HCT116 (cell line): ENCODE measurements around the gene USP27X. TPM values are rescaled to one million over a fixed set of nuclear protein-coding genes. Genes with fewer than 3 reads are reported as not detected.

Experiments used
- ATAC-seq: fragments of 200-7000 bp; cut with Tn5 transposase; 2 replicates; pipeline ENCODE4 v1.9.1; 2020; ENCODE audit warnings: mild to moderate bottlenecking, moderate library complexity
- BruUV-seq: library from RNA; stranded (reverse); fragments of 400-500 nt; replicated peaks from 2 replicates; lab custom pipeline; 2021; lab: Mats Ljungman, UMichigan
- CTCF ChIA-PET: fragments of 300-600 bp; sonication (Branson Sonifier 250); formaldehyde crosslinking; loops from one replicate; lab custom pipeline; 2021; ENCODE audit warnings: antibody characterized with exemption; lab: Charles Lee
- POLR2A ChIA-PET: fragments of 300-600, 350-600 bp; sonication (Branson Sonifier 250); formaldehyde crosslinking; loops from one replicate; lab custom pipeline; 2021; ENCODE audit warnings: antibody characterized with exemption; lab: Charles Lee
- RAD21 ChIA-PET, 2 experiments: fragments of 300-600 bp; sonication (Branson Sonifier 250); formaldehyde crosslinking; loops; one replicate each; lab custom pipeline; 2023; ENCODE audit warnings: low total read pairs in 2 of 2; ENCODE audit not compliant: uncharacterized antibody in 2 of 2, unreplicated experiment in 2 of 2, low non-redundant PET in 1 of 2; lab: Charles Lee
- DNase-seq: peaks from one replicate; pipeline ENCODE4 v3.0.0-alpha.2; 2010; ENCODE audit warnings: low read depth, low spot score
- H2AFZ ChIP-seq: fragments of 200-600 bp; shearing (Covaris generic), sonication (generic); 2 replicates; pipeline ENCODE4 v1.6.1; 2017; ENCODE audit warnings: low read depth, mixed run types, mixed read lengths, antibody characterized with exemption, low read length; ENCODE audit not compliant: poor library complexity, severe bottlenecking
- H3K27ac ChIP-seq: 2 replicates; pipeline ENCODE4 v1.5.1; 2012; ENCODE audit warnings: low read depth, low read length
- H3K27me3 ChIP-seq: fragments of 200-600 bp; sonication (generic); 2 replicates; pipeline ENCODE4 v1.6.1; 2016; ENCODE audit warnings: mixed run types, low read length, mixed read lengths; ENCODE audit not compliant: insufficient read depth
- H3K36me3 ChIP-seq, 2 experiments: fragments of 200-500 bp in 1 of 2; fragments of 200-600 bp in 1 of 2; sonication (Bioruptor generic) in 1 of 2; sonication (generic) in 1 of 2; 2 replicates each; pipeline versions ENCODE4 v1.5.1 to v1.6.1; 2014 to 2016; ENCODE audit warnings: low read length in 2 of 2, inconsistent platforms in 1 of 2, mixed read lengths in 1 of 2, mixed run types in 1 of 2; ENCODE audit not compliant: insufficient read depth in 2 of 2, control insufficient read depth in 1 of 2
- H3K4me1 ChIP-seq, 2 experiments: fragments of 200-600 bp in 1 of 2; sonication (generic) in 1 of 2; 2 replicates each; pipeline versions ENCODE4 v1.5.1 to v1.6.1; 2012 to 2017; ENCODE audit warnings: low read length in 2 of 2, inconsistent platforms in 1 of 2, mild to moderate bottlenecking in 1 of 2, mixed read lengths in 1 of 2, mixed run types in 1 of 2, moderate library complexity in 1 of 2; ENCODE audit not compliant: insufficient read depth in 2 of 2, control insufficient read depth in 1 of 2
- H3K4me2 ChIP-seq: fragments of 200-600 bp; sonication (generic); 2 replicates; pipeline ENCODE4 v1.6.1; 2017; ENCODE audit warnings: mixed run types, low read length, mixed read lengths
- H3K4me3 ChIP-seq, 2 experiments: fragments of 200-600 bp in 1 of 2; sonication (generic) in 1 of 2; replicated peaks in 1 of 2; 2 replicates each; pipeline ENCODE4 v1.5.1; 2011 to 2016; ENCODE audit warnings: low read length in 2 of 2, control low read depth in 1 of 2, low read depth in 1 of 2, mild to moderate bottlenecking in 1 of 2, mixed read lengths in 1 of 2, mixed run types in 1 of 2
- H3K79me2 ChIP-seq: fragments of 200-600 bp; sonication (generic); 2 replicates; pipeline ENCODE4 v1.6.1; 2017; ENCODE audit warnings: mild to moderate bottlenecking, mixed run types, low read length, moderate library complexity, mixed read lengths; ENCODE audit not compliant: insufficient read depth
- H3K9ac ChIP-seq: fragments of 200-600 bp; sonication (generic); 2 replicates; pipeline ENCODE4 v1.6.1; 2016; ENCODE audit warnings: low read length, mixed read lengths
- H3K9me2 ChIP-seq: fragments of 200-600 bp; sonication (generic), shearing (Covaris generic); 2 replicates; pipeline ENCODE4 v1.6.1; 2017; ENCODE audit warnings: mixed run types, mild to moderate bottlenecking, moderate library complexity; ENCODE audit not compliant: insufficient read depth
- H3K9me3 ChIP-seq, 2 experiments: fragments of 200-500 bp in 1 of 2; fragments of 200-600 bp in 1 of 2; sonication (Bioruptor generic) in 1 of 2; sonication (generic) in 1 of 2; 2 replicates each; pipeline ENCODE4 v1.6.1; 2014 to 2017; ENCODE audit warnings: low read length in 2 of 2, mixed read lengths in 2 of 2, inconsistent platforms in 1 of 2, low read depth in 1 of 2, mild to moderate bottlenecking in 1 of 2, mixed run types in 1 of 2, moderate library complexity in 1 of 2; ENCODE audit not compliant: control insufficient read depth in 1 of 2, insufficient read depth in 1 of 2
- H4K20me1 ChIP-seq: fragments of 200-600 bp; sonication (generic), shearing (Covaris generic); 2 replicates; pipeline ENCODE4 v1.6.1; 2017; ENCODE audit warnings: mixed run types, mild to moderate bottlenecking, moderate library complexity; ENCODE audit not compliant: insufficient read depth
- EGR1 ChIP-seq: IDR thresholded peaks from 2 replicates; pipeline ENCODE4 v1.6.1; 2012; ENCODE audit warnings: low read depth
- ELF1 ChIP-seq: IDR thresholded peaks from 2 replicates; pipeline ENCODE4 v1.6.1; 2012; ENCODE audit warnings: low read depth, borderline replicate concordance
- EZH2 ChIP-seq: fragments of 200-600 bp; sonication (generic); IDR thresholded peaks from 2 replicates; pipeline ENCODE4 v1.6.1; 2017; ENCODE audit warnings: antibody characterized with exemption, mixed run types
- EZH2phosphoT487 ChIP-seq: fragments of 200-600 bp; IDR thresholded peaks from 2 replicates; pipeline ENCODE4 v1.6.1; 2018; ENCODE audit warnings: antibody characterized with exemption, borderline replicate concordance
- POLR2A ChIP-seq: IDR thresholded peaks from 2 replicates; pipeline ENCODE4 v1.7.0; 2011; ENCODE audit warnings: borderline replicate concordance; ENCODE audit not compliant: insufficient read depth, insufficient read length; ENCODE audit errors: extremely low read depth
- SP1 ChIP-seq: IDR thresholded peaks from 2 replicates; pipeline ENCODE4 v1.6.1; 2012; ENCODE audit warnings: low read depth
- SRF ChIP-seq: IDR thresholded peaks from 2 replicates; pipeline ENCODE4 v1.6.1; 2012; ENCODE audit warnings: low read depth
- TCF7L2 ChIP-seq: IDR thresholded peaks from 2 replicates; pipeline ENCODE4 v1.7.0; 2011; ENCODE audit warnings: borderline replicate concordance, inconsistent platforms; ENCODE audit not compliant: insufficient read depth, insufficient read length; ENCODE audit errors: extremely low read depth
- intact Hi-C: fragments of 100-400 bp; cut with micrococcal nuclease; formaldehyde crosslinking; loops from 2 replicates; pipeline ENCODE4 v1.10.0; 2022
- total RNA-seq: library from RNA; stranded (reverse); gene quantifications from one replicate; pipeline ENCODE4 v1.2.1, GENCODE V29; 2021; ENCODE audit not compliant: unreplicated experiment
- TF ChIP-seq, protein P1 (sequence below): IDR thresholded peaks from 2 replicates; pipeline ENCODE4 v1.6.1; 2012; ENCODE audit warnings: low read depth
- TF ChIP-seq, protein P2 (sequence below): IDR thresholded peaks from 2 replicates; pipeline ENCODE4 v1.6.1; 2012

Gene USP27X
- total RNA-seq, 1 experiment from 2014 or later: 3.5 TPM

DNA sequence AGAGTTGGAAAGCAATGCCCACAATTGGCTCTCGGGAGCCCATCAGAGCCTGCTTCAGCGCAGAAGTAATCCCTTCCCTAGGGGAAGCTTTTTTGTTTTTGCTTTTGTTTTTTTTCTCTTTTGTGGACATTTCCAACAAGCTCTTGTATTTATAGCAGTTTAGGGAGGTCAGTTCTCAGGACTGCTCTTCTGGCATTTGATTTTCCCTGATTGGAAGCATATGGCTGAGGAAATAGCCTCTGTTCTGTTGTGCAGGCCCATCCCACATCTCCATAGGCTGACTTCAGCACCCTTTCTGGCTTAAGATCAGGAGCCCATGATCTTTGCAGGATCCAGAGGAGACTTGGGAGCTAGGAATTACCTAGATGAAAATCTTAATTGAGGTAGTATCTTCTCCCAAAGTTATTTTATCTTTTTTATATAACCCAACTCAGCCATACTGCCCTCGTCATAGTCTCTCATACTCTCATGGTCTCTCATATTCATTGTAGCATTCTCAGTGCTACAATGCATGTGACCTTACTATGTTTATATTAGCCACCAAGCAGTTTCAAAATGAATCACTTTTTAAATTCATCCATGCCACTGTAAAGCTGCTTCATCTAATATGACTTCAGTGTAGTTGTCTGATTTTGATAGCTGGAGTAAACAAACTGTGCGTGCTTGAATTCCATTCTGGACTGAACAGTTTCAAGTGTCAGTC is 33.4 kb upstream of the USP27X start:
- Histone ChIP-seq H3K36me3 (no peaks in the 10 kb centered on the region), H3K9me3 (no peaks in the 10 kb centered on the region), H3K4me1 (no peaks in the 10 kb centered on the region)
- BruUV-seq: no TSS peak
- TF ChIP-seq POLR2A (no peak), ELF1 (no peak), SRF (no peak), EGR1 (no peak), TCF7L2 (no peak), SP1 (no peak), EZH2phosphoT487 (no peak), EZH2 (no peak)
- TF ChIP-seq, protein P1, sequence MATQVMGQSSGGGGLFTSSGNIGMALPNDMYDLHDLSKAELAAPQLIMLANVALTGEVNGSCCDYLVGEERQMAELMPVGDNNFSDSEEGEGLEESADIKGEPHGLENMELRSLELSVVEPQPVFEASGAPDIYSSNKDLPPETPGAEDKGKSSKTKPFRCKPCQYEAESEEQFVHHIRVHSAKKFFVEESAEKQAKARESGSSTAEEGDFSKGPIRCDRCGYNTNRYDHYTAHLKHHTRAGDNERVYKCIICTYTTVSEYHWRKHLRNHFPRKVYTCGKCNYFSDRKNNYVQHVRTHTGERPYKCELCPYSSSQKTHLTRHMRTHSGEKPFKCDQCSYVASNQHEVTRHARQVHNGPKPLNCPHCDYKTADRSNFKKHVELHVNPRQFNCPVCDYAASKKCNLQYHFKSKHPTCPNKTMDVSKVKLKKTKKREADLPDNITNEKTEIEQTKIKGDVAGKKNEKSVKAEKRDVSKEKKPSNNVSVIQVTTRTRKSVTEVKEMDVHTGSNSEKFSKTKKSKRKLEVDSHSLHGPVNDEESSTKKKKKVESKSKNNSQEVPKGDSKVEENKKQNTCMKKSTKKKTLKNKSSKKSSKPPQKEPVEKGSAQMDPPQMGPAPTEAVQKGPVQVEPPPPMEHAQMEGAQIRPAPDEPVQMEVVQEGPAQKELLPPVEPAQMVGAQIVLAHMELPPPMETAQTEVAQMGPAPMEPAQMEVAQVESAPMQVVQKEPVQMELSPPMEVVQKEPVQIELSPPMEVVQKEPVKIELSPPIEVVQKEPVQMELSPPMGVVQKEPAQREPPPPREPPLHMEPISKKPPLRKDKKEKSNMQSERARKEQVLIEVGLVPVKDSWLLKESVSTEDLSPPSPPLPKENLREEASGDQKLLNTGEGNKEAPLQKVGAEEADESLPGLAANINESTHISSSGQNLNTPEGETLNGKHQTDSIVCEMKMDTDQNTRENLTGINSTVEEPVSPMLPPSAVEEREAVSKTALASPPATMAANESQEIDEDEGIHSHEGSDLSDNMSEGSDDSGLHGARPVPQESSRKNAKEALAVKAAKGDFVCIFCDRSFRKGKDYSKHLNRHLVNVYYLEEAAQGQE: no peak
- TF ChIP-seq, protein P2, sequence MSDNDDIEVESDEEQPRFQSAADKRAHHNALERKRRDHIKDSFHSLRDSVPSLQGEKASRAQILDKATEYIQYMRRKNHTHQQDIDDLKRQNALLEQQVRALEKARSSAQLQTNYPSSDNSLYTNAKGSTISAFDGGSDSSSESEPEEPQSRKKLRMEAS: no peak
- TF ChIP-seq, all 23 proteins: peak for 0
- H3K9ac ChIP-seq: no peak overlapping the region
- H3K9me2 ChIP-seq: no peaks in the 10 kb centered on the region
- no peaks in the 10 kb centered on the region for H3K79me2 ChIP-seq
- no peak overlapping the region for H2AFZ ChIP-seq
- ChIA-PET CTCF (no interaction called here), RAD21 (no interaction called here), POLR2A (no interaction called here)
- H3K4me3 ChIP-seq: no peak overlapping the region
- H3K4me2 ChIP-seq: no peak overlapping the region
- ATAC-seq (no peak), DNase-seq (no peak)
- H3K27me3 ChIP-seq: no peaks in the 10 kb centered on the region
- intact Hi-C loops: no loop called here
- H3K27ac ChIP-seq: no peak overlapping the region
- H4K20me1 ChIP-seq: no peaks in the 10 kb centered on the region
